HCT116 (cell line): Measurements from ENCODE around the gene SLC12A4. TPM values are rescaled to one million over a fixed set of nuclear protein-coding genes. Genes with fewer than 3 reads are reported as not detected.

Experiments used
- ATAC-seq: fragments of 200-7000 bp; cut with Tn5 transposase; 2 replicates; pipeline ENCODE4 v1.9.1; 2020; ENCODE audit warnings: mild to moderate bottlenecking, moderate library complexity
- BruUV-seq: library from RNA; stranded (reverse); fragments of 400-500 nt; replicated peaks from 2 replicates; lab custom pipeline; 2021; lab: Mats Ljungman, UMichigan
- CTCF ChIA-PET: fragments of 300-600 bp; sonication (Branson Sonifier 250); formaldehyde crosslinking; loops from one replicate; lab custom pipeline; 2021; ENCODE audit warnings: antibody characterized with exemption; lab: Charles Lee
- POLR2A ChIA-PET: fragments of 300-600, 350-600 bp; sonication (Branson Sonifier 250); formaldehyde crosslinking; loops from one replicate; lab custom pipeline; 2021; ENCODE audit warnings: antibody characterized with exemption; lab: Charles Lee
- RAD21 ChIA-PET, 2 experiments: fragments of 300-600 bp; sonication (Branson Sonifier 250); formaldehyde crosslinking; loops; one replicate each; lab custom pipeline; 2023; ENCODE audit warnings: low total read pairs in 2 of 2; ENCODE audit not compliant: uncharacterized antibody in 2 of 2, unreplicated experiment in 2 of 2, low non-redundant PET in 1 of 2; lab: Charles Lee
- DNase-seq: peaks from one replicate; pipeline ENCODE4 v3.0.0-alpha.2; 2010; ENCODE audit warnings: low read depth, low spot score
- H2AFZ ChIP-seq: fragments of 200-600 bp; shearing (Covaris generic), sonication (generic); 2 replicates; pipeline ENCODE4 v1.6.1; 2017; ENCODE audit warnings: low read depth, mixed run types, mixed read lengths, antibody characterized with exemption, low read length; ENCODE audit not compliant: poor library complexity, severe bottlenecking
- H3K27ac ChIP-seq: 2 replicates; pipeline ENCODE4 v1.5.1; 2012; ENCODE audit warnings: low read depth, low read length
- H3K27me3 ChIP-seq: fragments of 200-600 bp; sonication (generic); 2 replicates; pipeline ENCODE4 v1.6.1; 2016; ENCODE audit warnings: mixed run types, low read length, mixed read lengths; ENCODE audit not compliant: insufficient read depth
- H3K36me3 ChIP-seq, 2 experiments: fragments of 200-500 bp in 1 of 2; fragments of 200-600 bp in 1 of 2; sonication (Bioruptor generic) in 1 of 2; sonication (generic) in 1 of 2; 2 replicates each; pipeline versions ENCODE4 v1.5.1 to v1.6.1; 2014 to 2016; ENCODE audit warnings: low read length in 2 of 2, inconsistent platforms in 1 of 2, mixed read lengths in 1 of 2, mixed run types in 1 of 2; ENCODE audit not compliant: insufficient read depth in 2 of 2, control insufficient read depth in 1 of 2
- H3K4me1 ChIP-seq, 2 experiments: fragments of 200-600 bp in 1 of 2; sonication (generic) in 1 of 2; 2 replicates each; pipeline versions ENCODE4 v1.5.1 to v1.6.1; 2012 to 2017; ENCODE audit warnings: low read length in 2 of 2, inconsistent platforms in 1 of 2, mild to moderate bottlenecking in 1 of 2, mixed read lengths in 1 of 2, mixed run types in 1 of 2, moderate library complexity in 1 of 2; ENCODE audit not compliant: insufficient read depth in 2 of 2, control insufficient read depth in 1 of 2
- H3K4me2 ChIP-seq: fragments of 200-600 bp; sonication (generic); 2 replicates; pipeline ENCODE4 v1.6.1; 2017; ENCODE audit warnings: mixed run types, low read length, mixed read lengths
- H3K4me3 ChIP-seq, 2 experiments: fragments of 200-600 bp in 1 of 2; sonication (generic) in 1 of 2; replicated peaks in 1 of 2; 2 replicates each; pipeline ENCODE4 v1.5.1; 2011 to 2016; ENCODE audit warnings: low read length in 2 of 2, control low read depth in 1 of 2, low read depth in 1 of 2, mild to moderate bottlenecking in 1 of 2, mixed read lengths in 1 of 2, mixed run types in 1 of 2
- H3K79me2 ChIP-seq: fragments of 200-600 bp; sonication (generic); 2 replicates; pipeline ENCODE4 v1.6.1; 2017; ENCODE audit warnings: mild to moderate bottlenecking, mixed run types, low read length, moderate library complexity, mixed read lengths; ENCODE audit not compliant: insufficient read depth
- H3K9ac ChIP-seq: fragments of 200-600 bp; sonication (generic); 2 replicates; pipeline ENCODE4 v1.6.1; 2016; ENCODE audit warnings: low read length, mixed read lengths
- H3K9me2 ChIP-seq: fragments of 200-600 bp; sonication (generic), shearing (Covaris generic); 2 replicates; pipeline ENCODE4 v1.6.1; 2017; ENCODE audit warnings: mixed run types, mild to moderate bottlenecking, moderate library complexity; ENCODE audit not compliant: insufficient read depth
- H3K9me3 ChIP-seq, 2 experiments: fragments of 200-500 bp in 1 of 2; fragments of 200-600 bp in 1 of 2; sonication (Bioruptor generic) in 1 of 2; sonication (generic) in 1 of 2; 2 replicates each; pipeline ENCODE4 v1.6.1; 2014 to 2017; ENCODE audit warnings: low read length in 2 of 2, mixed read lengths in 2 of 2, inconsistent platforms in 1 of 2, low read depth in 1 of 2, mild to moderate bottlenecking in 1 of 2, mixed run types in 1 of 2, moderate library complexity in 1 of 2; ENCODE audit not compliant: control insufficient read depth in 1 of 2, insufficient read depth in 1 of 2
- H4K20me1 ChIP-seq: fragments of 200-600 bp; sonication (generic), shearing (Covaris generic); 2 replicates; pipeline ENCODE4 v1.6.1; 2017; ENCODE audit warnings: mixed run types, mild to moderate bottlenecking, moderate library complexity; ENCODE audit not compliant: insufficient read depth
- CBX3 ChIP-seq: IDR thresholded peaks from 2 replicates; pipeline ENCODE4 v1.6.1; 2012; ENCODE audit warnings: low read depth
- CEBPB ChIP-seq: IDR thresholded peaks from 2 replicates; pipeline ENCODE4 v1.6.1; 2012; ENCODE audit warnings: low read depth
- ELF1 ChIP-seq: IDR thresholded peaks from 2 replicates; pipeline ENCODE4 v1.6.1; 2012; ENCODE audit warnings: low read depth, borderline replicate concordance
- EZH2 ChIP-seq: fragments of 200-600 bp; sonication (generic); IDR thresholded peaks from 2 replicates; pipeline ENCODE4 v1.6.1; 2017; ENCODE audit warnings: antibody characterized with exemption, mixed run types
- JUND ChIP-seq: IDR thresholded peaks from 2 replicates; pipeline ENCODE4 v1.6.1; 2012
- RAD21 ChIP-seq: IDR thresholded peaks from 2 replicates; pipeline ENCODE4 v1.6.1; 2012; ENCODE audit warnings: low read depth, mild to moderate bottlenecking
- SRF ChIP-seq: IDR thresholded peaks from 2 replicates; pipeline ENCODE4 v1.6.1; 2012; ENCODE audit warnings: low read depth
- TCF7L2 ChIP-seq: IDR thresholded peaks from 2 replicates; pipeline ENCODE4 v1.7.0; 2011; ENCODE audit warnings: borderline replicate concordance, inconsistent platforms; ENCODE audit not compliant: insufficient read depth, insufficient read length; ENCODE audit errors: extremely low read depth
- intact Hi-C: fragments of 100-400 bp; cut with micrococcal nuclease; formaldehyde crosslinking; loops from 2 replicates; pipeline ENCODE4 v1.10.0; 2022
- total RNA-seq: library from RNA; stranded (reverse); gene quantifications from one replicate; pipeline ENCODE4 v1.2.1, GENCODE V29; 2021; ENCODE audit not compliant: unreplicated experiment
- TF ChIP-seq, protein P1 (sequence below): IDR thresholded peaks from 2 replicates; pipeline ENCODE4 v1.6.1; 2012
- TF ChIP-seq, protein P2 (sequence below), 3 experiments: fragments of 200-600 bp in 1 of 3; sonication (generic) in 1 of 3; IDR thresholded peaks in 2 of 3; conservative IDR thresholded peaks in 1 of 3; 2 replicates each; pipeline ENCODE4 v1.5.1; 2012 to 2017; ENCODE audit warnings: low read depth in 2 of 3, low read length in 2 of 3, antibody characterized with exemption in 1 of 3, borderline replicate concordance in 1 of 3, control low read depth in 1 of 3, mild to moderate bottlenecking in 1 of 3, mixed read lengths in 1 of 3, mixed run types in 1 of 3, moderate library complexity in 1 of 3; ENCODE audit not compliant: insufficient read depth in 1 of 3
- TF ChIP-seq, protein P3 (sequence below): IDR thresholded peaks from 2 replicates; pipeline ENCODE4 v1.6.1; 2012

SLC12A4 gene
- total RNA-seq, 1 experiment from 2014 or later: 46.0 TPM

DNA sequence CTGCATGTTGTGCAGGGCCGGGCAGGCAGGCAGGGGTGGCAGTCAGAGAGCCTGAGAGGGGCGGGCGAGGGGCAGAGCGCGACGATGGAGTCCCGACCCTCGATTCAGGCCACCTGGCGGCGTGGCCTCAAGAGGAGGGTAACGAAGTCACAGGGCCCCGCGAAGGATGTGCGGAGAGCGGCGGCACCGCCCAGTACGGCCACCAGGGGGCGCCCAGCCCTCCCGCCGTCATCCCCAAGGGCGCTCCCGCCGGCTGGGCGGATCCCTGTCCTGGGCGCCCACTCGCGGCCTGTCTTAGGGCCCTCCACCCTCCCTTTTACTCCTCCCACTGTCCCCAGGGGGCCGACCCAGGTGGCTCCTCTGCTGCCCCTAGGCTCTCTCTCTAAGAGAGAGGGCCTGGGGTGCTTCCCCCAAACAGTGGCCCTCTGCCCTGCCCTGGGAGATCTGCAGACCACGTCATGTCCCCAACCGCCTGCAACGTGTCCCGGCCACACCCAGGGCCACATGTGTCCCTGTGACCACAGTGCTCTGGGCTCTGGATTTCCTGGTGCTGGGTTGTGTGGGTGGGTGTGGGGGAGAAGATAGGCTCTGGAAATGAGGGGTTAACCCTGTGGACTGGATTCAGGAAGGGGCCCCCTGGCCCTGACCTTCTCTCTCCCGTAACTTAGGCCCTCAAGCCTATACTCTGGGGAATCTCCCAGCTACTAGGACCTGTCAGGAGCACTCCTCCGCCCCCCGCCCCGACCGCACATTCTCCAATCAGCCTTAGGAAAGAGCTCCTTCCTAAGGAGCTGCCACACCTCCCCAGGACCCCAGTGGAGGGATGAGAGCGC lies 25.0 kb upstream of the SLC12A4 start (continued):
- TF ChIP-seq, protein P1, sequence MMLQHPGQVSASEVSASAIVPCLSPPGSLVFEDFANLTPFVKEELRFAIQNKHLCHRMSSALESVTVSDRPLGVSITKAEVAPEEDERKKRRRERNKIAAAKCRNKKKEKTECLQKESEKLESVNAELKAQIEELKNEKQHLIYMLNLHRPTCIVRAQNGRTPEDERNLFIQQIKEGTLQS: no peak
- TF ChIP-seq TCF7L2: peak; percentile 17
- TF ChIP-seq, all 23 proteins: peak for 8

DNA sequence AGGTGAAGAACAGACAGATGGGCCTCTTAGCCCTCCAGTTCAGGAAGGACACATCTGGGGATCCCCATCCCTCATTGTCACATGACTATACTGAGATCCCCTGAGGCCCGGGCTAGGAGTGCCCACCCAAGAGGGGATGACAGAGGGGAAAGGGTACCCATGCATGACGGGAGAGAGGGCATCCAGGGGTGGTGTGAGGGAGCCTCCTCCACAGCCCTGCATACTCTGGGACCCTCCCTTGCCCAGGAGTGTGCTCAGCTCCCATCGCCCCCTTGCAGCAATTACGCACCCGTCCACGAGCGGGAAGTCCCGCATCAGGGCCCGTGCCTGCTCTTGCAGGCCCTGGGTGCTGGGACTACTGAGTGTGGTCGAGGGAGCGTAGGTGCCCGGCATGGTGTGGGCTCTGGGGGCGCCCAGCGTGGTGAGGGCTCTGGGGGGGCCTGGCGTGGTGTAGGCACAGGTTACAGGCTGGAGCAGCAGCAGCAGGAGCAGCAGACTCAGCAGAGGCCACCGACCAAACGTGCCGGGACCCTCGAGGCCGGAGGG lies 24.3 kb upstream of the SLC12A4 start:
- RAD21 ChIA-PET: no interaction called here
- no peaks in the 10 kb centered on the region for H4K20me1 ChIP-seq
- BruUV-seq: no TSS peak
- intact Hi-C loops: loop anchor here (1.0 kb wide), 3 partner anchors 48 to 237 kb away; no protein-coding TSS in a partner anchor
- H3K4me3 ChIP-seq: no peak overlapping the region
- no peak for DNase-seq
- no peak overlapping the region for H2AFZ ChIP-seq
- no peak overlapping the region for H3K9ac ChIP-seq
- POLR2A ChIA-PET: no interaction called here
- H3K79me2 ChIP-seq: no peaks in the 10 kb centered on the region
- no peak overlapping the region; the same call in 1 of the 2 replicates for H3K27ac ChIP-seq
- H3K27me3 ChIP-seq: no peaks in the 10 kb centered on the region
- no peaks in the 10 kb centered on the region for H3K9me2 ChIP-seq
- CTCF ChIA-PET: no interaction called here
- peak overlapping the region; percentile 76 for H3K4me2 ChIP-seq
- H3K4me1 ChIP-seq: peaks cover 5 to 20% of the 10 kb centered on the region in 2 experiments; a peak in 3 of 4 replicates
- ATAC-seq: peak; percentile 24
- TF ChIP-seq RAD21: no peak
- TF ChIP-seq EZH2: no peak
- TF ChIP-seq CBX3: no peak
- TF ChIP-seq ELF1: no peak
- no peak for TF ChIP-seq CEBPB
- TF ChIP-seq, protein P1: no peak
- TF ChIP-seq JUND: no peak
- TF ChIP-seq SRF: no peak
- TF ChIP-seq, protein P2, sequence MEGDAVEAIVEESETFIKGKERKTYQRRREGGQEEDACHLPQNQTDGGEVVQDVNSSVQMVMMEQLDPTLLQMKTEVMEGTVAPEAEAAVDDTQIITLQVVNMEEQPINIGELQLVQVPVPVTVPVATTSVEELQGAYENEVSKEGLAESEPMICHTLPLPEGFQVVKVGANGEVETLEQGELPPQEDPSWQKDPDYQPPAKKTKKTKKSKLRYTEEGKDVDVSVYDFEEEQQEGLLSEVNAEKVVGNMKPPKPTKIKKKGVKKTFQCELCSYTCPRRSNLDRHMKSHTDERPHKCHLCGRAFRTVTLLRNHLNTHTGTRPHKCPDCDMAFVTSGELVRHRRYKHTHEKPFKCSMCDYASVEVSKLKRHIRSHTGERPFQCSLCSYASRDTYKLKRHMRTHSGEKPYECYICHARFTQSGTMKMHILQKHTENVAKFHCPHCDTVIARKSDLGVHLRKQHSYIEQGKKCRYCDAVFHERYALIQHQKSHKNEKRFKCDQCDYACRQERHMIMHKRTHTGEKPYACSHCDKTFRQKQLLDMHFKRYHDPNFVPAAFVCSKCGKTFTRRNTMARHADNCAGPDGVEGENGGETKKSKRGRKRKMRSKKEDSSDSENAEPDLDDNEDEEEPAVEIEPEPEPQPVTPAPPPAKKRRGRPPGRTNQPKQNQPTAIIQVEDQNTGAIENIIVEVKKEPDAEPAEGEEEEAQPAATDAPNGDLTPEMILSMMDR (IDR thresholded peaks at IDR 0.05 in 2 of 3, conservative IDR thresholded peaks at IDR 0.05 in 1 of 3; ENCODE audit: borderline replicate concordance in 1 of 3, insufficient read depth in 1 of 3, low read depth in 2 of 3, low read length in 2 of 3): no peak
- TF ChIP-seq, protein P3, sequence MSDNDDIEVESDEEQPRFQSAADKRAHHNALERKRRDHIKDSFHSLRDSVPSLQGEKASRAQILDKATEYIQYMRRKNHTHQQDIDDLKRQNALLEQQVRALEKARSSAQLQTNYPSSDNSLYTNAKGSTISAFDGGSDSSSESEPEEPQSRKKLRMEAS: no peak
- H3K9me3 ChIP-seq: no peaks in the 10 kb centered on the region
- H3K36me3 ChIP-seq: no peaks in the 10 kb centered on the region
